Vagina (tissue), 2 donors: Measurements from ENCODE around the gene ARPIN. TPM values are rescaled to one million over a fixed set of nuclear protein-coding genes. Genes with fewer than 3 reads are reported as not detected.
"Not testable (repeated sequence)": the region's sequence is repeated elsewhere in the genome, so short reads cannot be mapped to it uniquely, and the experiment has no call there.

Source experiments
- DNase-seq, 2 donors: peaks; one replicate each; pipeline ENCODE4 v3.0.0-alpha.2; 2017; ENCODE audit errors: extremely low spot score in 2 of 2
- H3K27ac ChIP-seq: fragments of 200-600 bp; sonication (generic); one replicate; pipeline ENCODE4 v1.5.1; 2019
- H3K27me3 ChIP-seq: fragments of 200-600 bp; sonication (generic); one replicate; pipeline ENCODE4 v1.5.1; 2019
- H3K36me3 ChIP-seq, 2 donors: fragments of 200-600 bp; sonication (generic); one replicate each; pipeline ENCODE4 v1.5.1; 2017 to 2019
- H3K4me1 ChIP-seq: fragments of 200-600 bp; sonication (generic); one replicate; pipeline ENCODE4 v1.5.1; 2019
- H3K4me3 ChIP-seq, 2 donors: fragments of 200-600 bp; sonication (generic); 1 replicate in 1 of 2; 2 replicates in 1 of 2; pipeline ENCODE4 v1.5.1; 2016 to 2019
- H3K9me3 ChIP-seq: fragments of 200-600 bp; sonication (generic); one replicate; pipeline ENCODE4 v1.5.1; 2019
- POLR2A ChIP-seq, 2 donors: fragments of 450-650 bp; IDR thresholded peaks; one replicate each; pipeline ENCODE4 v1.6.1; 2017; ENCODE audit warnings: antibody characterized with exemption in 2 of 2, mild to moderate bottlenecking in 2 of 2, moderate library complexity in 2 of 2
- POLR2AphosphoS5 ChIP-seq, 2 donors: sonication (generic); formaldehyde crosslinking; IDR thresholded peaks; one replicate each; pipeline ENCODE4 v1.9.0; 2017; ENCODE audit warnings: antibody characterized with exemption in 2 of 2, mild to moderate bottlenecking in 2 of 2, low read depth in 1 of 2; ENCODE audit not compliant: insufficient read depth in 1 of 2
- intact Hi-C: fragments of 100-400 bp; cut with DNase I; formaldehyde crosslinking; loops from one replicate; pipeline ENCODE4 v1.15.1; 2023
- total RNA-seq: library from RNA; depleted of rRNA; stranded (reverse); fragments of >200 nt; gene quantifications from one replicate; pipeline ENCODE4 v1.2.3, GENCODE V29; 2016
- TF ChIP-seq, protein P1 (sequence below), 3 experiments: fragments of 450-650 bp in 2 of 3; fragments of 200-600 bp in 1 of 3; sonication (generic) in 1 of 3; IDR thresholded peaks; one replicate each; pipeline ENCODE4 v1.5.1; 2017 to 2019; ENCODE audit warnings: antibody characterized with exemption in 3 of 3, mild to moderate bottlenecking in 2 of 3, moderate library complexity in 2 of 3

ARPIN gene
- 20.1 TPM for total RNA-seq

DNA sequence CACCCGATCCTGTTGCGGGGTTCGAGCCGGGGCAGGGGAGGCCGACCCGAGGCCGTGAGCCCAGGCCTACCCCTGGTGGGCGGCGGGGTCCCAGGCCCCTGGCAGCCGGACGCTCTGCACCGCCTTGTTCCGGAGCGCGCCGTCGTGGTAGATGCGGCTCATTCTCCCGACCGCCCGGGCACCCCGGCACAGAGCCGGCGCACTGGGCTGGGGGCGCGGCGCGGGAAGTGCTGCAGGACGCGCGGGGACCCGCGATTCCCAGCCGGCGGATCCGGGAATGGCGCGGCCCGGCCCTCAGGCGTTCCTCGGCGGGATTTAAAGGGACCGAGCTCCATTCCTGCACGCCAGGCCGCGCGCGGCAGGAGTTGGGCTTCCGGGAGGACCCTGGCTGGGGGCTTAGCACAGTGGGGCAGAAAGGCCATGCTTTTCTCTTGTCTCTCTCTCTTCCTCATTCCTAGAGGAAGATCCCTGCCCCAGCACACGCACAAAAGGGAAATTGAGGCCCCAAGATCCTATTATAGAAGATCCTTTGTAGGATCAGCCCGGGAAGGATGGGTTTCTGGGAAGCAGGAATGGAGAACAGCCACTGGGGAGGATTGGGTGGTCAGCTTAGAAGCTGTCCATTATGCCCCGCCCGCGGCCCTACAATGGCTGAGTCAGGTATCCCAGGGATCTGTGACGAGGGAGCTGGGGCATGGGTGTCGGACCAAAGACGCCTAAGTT lies at the start of gene ARPIN:
Gene ARPIN, minus strand, starts transcription at position 279 of the 723 bp plus-strand sequence. Its CDS starts 117 bp downstream, at position 162.
- Histone ChIP-seq H3K4me1 (peaks cover 16% of the 10 kb centered on the region), H3K9me3 (no peaks in the 10 kb centered on the region), H3K27ac (peak within 1 kb of the TSS; percentile 85), H3K27me3 (no peaks in the 10 kb centered on the region), H3K4me3 (peak within 1 kb of the TSS; percentile 76 to 85), H3K36me3 (no peaks in the 10 kb centered on the region)
- no peak for TF ChIP-seq POLR2AphosphoS5 (IDR thresholded peaks at IDR 0.05; ENCODE audit: insufficient read depth in 1 of 2, low read depth in 1 of 2)
- TF ChIP-seq, protein P1, sequence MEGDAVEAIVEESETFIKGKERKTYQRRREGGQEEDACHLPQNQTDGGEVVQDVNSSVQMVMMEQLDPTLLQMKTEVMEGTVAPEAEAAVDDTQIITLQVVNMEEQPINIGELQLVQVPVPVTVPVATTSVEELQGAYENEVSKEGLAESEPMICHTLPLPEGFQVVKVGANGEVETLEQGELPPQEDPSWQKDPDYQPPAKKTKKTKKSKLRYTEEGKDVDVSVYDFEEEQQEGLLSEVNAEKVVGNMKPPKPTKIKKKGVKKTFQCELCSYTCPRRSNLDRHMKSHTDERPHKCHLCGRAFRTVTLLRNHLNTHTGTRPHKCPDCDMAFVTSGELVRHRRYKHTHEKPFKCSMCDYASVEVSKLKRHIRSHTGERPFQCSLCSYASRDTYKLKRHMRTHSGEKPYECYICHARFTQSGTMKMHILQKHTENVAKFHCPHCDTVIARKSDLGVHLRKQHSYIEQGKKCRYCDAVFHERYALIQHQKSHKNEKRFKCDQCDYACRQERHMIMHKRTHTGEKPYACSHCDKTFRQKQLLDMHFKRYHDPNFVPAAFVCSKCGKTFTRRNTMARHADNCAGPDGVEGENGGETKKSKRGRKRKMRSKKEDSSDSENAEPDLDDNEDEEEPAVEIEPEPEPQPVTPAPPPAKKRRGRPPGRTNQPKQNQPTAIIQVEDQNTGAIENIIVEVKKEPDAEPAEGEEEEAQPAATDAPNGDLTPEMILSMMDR (IDR thresholded peaks at IDR 0.05): no peak
- TF ChIP-seq POLR2A (IDR thresholded peaks at IDR 0.05): no peak
- intact Hi-C loops: no loop called here
- no peak for DNase-seq

- Histone ChIP-seq H3K27me3 (no peaks in the 10 kb centered on the region), H3K36me3 (no peaks in the 10 kb centered on the region), H3K4me1 (no peaks in the 10 kb centered on the region), H3K4me3 (no peak overlapping the region), H3K9me3 (no peaks in the 10 kb centered on the region), H3K27ac (no peak overlapping the region)
- TF ChIP-seq, protein P1 (IDR thresholded peaks at IDR 0.05): no peak
- peak; percentile 53 to 66 for TF ChIP-seq POLR2AphosphoS5 (IDR thresholded peaks at IDR 0.05; ENCODE audit: insufficient read depth in 1 of 2, low read depth in 1 of 2)
- intact Hi-C loops: no loop called here
- no peak for DNase-seq
Observed at GRCh38 chr15:89958107-89958805, 45.5 kb upstream of the ARPIN start.

- H3K36me3 ChIP-seq, DNase-seq, H3K27ac ChIP-seq, H3K27me3 ChIP-seq, H3K9me3 ChIP-seq, intact Hi-C loops, H3K4me1 ChIP-seq, H3K4me3 ChIP-seq: not testable (repeated sequence)
Observed at GRCh38 chr15:89955449-89955998, 42.8 kb upstream of the ARPIN start.

- intact Hi-C loops: no loop called here
- TF ChIP-seq POLR2A (IDR thresholded peaks at IDR 0.05) (no peak), POLR2AphosphoS5 (IDR thresholded peaks at IDR 0.05; ENCODE audit: insufficient read depth in 1 of 2, low read depth in 1 of 2) (no peak)
- TF ChIP-seq, protein P1 (IDR thresholded peaks at IDR 0.05): no peak
- no peaks in the 10 kb centered on the region for H3K9me3 ChIP-seq
- DNase-seq: no peak
- H3K36me3 ChIP-seq: no peaks in the 10 kb centered on the region
- no peaks in the 10 kb centered on the region for H3K27me3 ChIP-seq
- H3K4me3 ChIP-seq: no peak overlapping the region
- no peak overlapping the region for H3K27ac ChIP-seq
- no peaks in the 10 kb centered on the region for H3K4me1 ChIP-seq
Observed at GRCh38 chr15:89954541-89954940, 41.8 kb upstream of the ARPIN start.

DNA sequence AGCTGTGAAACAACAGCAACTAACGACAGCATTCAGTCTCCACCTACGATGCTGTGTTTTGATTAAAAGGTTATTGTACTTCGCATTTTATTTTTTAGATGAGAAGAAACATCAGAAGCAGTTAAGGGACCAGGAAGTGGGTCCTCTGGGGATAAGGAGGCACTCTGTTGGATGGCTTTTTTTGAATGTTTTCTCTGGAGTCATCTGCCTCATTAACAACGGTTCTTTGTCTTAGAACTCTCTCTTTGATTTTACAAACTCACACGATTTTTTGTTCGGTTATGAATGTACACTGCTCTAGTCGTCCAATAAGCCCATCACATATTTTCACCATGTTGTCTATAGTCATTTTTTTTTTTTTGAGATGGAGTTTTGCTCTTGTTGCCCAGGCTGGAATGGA lies 36.0 kb upstream of the ARPIN start:
- H3K27ac ChIP-seq: no peak overlapping the region
- H3K4me1 ChIP-seq: no peaks in the 10 kb centered on the region
- no peaks in the 10 kb centered on the region for H3K9me3 ChIP-seq
- no peaks in the 10 kb centered on the region for H3K36me3 ChIP-seq
- no peak for TF ChIP-seq POLR2AphosphoS5 (IDR thresholded peaks at IDR 0.05; ENCODE audit: insufficient read depth in 1 of 2, low read depth in 1 of 2)
- TF ChIP-seq, protein P1 (IDR thresholded peaks at IDR 0.05): no peak
- H3K27me3 ChIP-seq: no peaks in the 10 kb centered on the region
- no peak overlapping the region for H3K4me3 ChIP-seq
- intact Hi-C loops: no loop called here
- DNase-seq: no peak
